Activated CD4-positive, CD25-positive, alpha-beta regulatory T cell treated with anti-CD3 and anti-CD28 coated beads, Interleukin-2, amount 50 U/mL, for 16 hours (primary cell): ENCODE measurements around the gene PPP1R7.
"Not testable (repeated sequence)": the region's sequence is repeated elsewhere in the genome, so short reads cannot be mapped to it uniquely, and the experiment has no call there.

Experiments
- DNase-seq: peaks from one replicate; pipeline ENCODE4 v3.0.0-alpha.2; 2020; ENCODE audit warnings: low read depth, low spot score

Gene PPP1R7

GRCh38 chr2:241193271-241193670 lies 43.0 kb downstream of the PPP1R7 start:
- DNase-seq: no peak

- no peak for DNase-seq
Observed at GRCh38 chr2:241194811-241195210, 44.5 kb downstream of the PPP1R7 start.

GRCh38 chr2:241195506-241196130 lies 45.4 kb downstream of the PPP1R7 start:
- no peak for DNase-seq

GRCh38 chr2:241197246-241197645 lies 47.0 kb downstream of the PPP1R7 start:
- not testable (repeated sequence) for DNase-seq

- DNase-seq: no peak
Observed at GRCh38 chr2:241197947-241198346, 47.7 kb downstream of the PPP1R7 start.

GRCh38 chr2:241198381-241199279 lies 48.4 kb downstream of the PPP1R7 start:
- no peak for DNase-seq

- DNase-seq: no peak
Observed at GRCh38 chr2:241199286-241199685, 49.0 kb downstream of the PPP1R7 start.

- no peak for DNase-seq
Observed at GRCh38 chr2:241199897-241200821, 49.9 kb downstream of the PPP1R7 start.

- DNase-seq: no peak
Observed at GRCh38 chr2:241200822-241201395, 50.6 kb downstream of the PPP1R7 start.

- DNase-seq: no peak
Observed at GRCh38 chr2:241201445-241202267, 51.4 kb downstream of the PPP1R7 start.

GRCh38 chr2:241202268-241202585 lies 52.0 kb downstream of the PPP1R7 start:
- no peak for DNase-seq

- DNase-seq: no peak
Observed at GRCh38 chr2:241202681-241203080, 52.4 kb downstream of the PPP1R7 start.

- DNase-seq: no peak
Observed at GRCh38 chr2:241203218-241204009, 53.1 kb downstream of the PPP1R7 start.

- DNase-seq: no peak
Observed at GRCh38 chr2:241204010-241204384, 53.7 kb downstream of the PPP1R7 start.

- no peak for DNase-seq
Observed at GRCh38 chr2:241204490-241204889, 54.2 kb downstream of the PPP1R7 start.

- no peak for DNase-seq
Observed at GRCh38 chr2:241205086-241205485, 54.8 kb downstream of the PPP1R7 start.

- no peak for DNase-seq
Observed at GRCh38 chr2:241207151-241207550, 56.9 kb downstream of the PPP1R7 start.

- DNase-seq: no peak
Observed at GRCh38 chr2:241207641-241208040, 57.4 kb downstream of the PPP1R7 start.

GRCh38 chr2:241208058-241208457 lies 57.8 kb downstream of the PPP1R7 start:
- DNase-seq: no peak

GRCh38 chr2:241209271-241209670 lies 59.0 kb downstream of the PPP1R7 start:
- DNase-seq: no peak
